HG02884 (cell line): ENCODE measurements around the gene BRAP.
"Not testable (repeated sequence)": the region's sequence is repeated elsewhere in the genome, so short reads cannot be mapped to it uniquely, and the experiment has no call there.

ENCODE experiments used
- ATAC-seq: cut with Tn5 transposase; IDR thresholded peaks from one replicate; pipeline ENCODE4 v1.9.1; 2021; ENCODE audit warnings: mild to moderate bottlenecking, moderate library complexity; ENCODE audit not compliant: unreplicated experiment

Gene BRAP

DNA sequence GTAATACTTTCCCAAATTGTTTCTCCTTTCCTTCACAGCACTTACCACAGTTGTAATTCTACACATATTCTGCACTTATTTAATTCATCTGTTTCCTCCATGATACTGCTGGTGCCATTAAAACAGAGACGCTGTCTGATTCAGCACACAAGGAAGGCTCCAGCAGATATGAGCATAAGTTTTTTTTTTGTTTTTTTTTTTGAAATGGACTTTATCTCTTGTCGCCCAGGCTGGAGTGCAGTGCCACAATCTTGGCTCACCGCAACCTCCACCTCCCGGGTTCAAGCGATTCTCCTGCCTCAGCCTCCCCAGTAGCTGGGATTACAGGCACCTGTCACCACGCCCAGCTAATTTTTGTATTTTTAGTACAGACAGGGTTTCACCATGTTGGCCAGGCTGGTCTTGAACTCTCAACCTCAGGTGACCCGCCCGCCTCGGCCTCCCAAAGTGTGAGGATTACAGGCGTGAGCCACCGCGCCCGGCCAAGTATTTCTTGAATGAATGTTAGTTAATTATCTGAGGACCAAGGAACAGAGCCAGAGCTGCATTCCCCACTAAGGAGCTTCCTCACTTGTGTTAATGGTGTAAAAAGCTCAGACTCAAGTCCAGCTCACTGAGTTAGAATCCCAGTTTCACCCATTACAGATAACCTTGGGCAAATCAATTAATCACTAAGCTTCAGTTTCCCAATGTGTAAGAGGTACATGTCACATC, 1.1 kb downstream of the BRAP start:
- ATAC-seq, result not testable (repeated sequence)

GRCh38 chr12:111677186-111677585, 8.6 kb downstream of the BRAP start:
- no peak for ATAC-seq

DNA sequence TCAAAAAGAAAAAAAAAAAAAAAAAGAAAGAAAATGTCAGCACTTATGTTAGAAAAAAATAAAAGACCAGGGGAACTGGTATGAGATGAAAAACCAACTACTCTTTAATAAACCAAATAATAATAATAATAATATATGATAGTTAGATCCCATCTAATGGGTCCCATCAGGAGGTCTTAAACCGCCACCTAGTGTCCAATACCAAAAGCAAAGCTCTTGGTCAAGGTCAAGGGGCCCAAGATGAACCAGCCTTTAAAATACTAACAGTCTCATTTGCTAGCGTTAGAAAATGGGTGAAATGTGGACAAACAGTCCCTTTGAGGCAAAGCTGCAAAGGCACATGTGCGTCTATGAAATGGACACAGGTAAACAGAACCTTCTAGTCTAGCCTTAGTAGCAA, 12.3 kb downstream of the BRAP start:
- ATAC-seq, result no peak

GRCh38 chr12:111672822-111673381, 12.9 kb downstream of the BRAP start:
- ATAC-seq, result no peak

DNA sequence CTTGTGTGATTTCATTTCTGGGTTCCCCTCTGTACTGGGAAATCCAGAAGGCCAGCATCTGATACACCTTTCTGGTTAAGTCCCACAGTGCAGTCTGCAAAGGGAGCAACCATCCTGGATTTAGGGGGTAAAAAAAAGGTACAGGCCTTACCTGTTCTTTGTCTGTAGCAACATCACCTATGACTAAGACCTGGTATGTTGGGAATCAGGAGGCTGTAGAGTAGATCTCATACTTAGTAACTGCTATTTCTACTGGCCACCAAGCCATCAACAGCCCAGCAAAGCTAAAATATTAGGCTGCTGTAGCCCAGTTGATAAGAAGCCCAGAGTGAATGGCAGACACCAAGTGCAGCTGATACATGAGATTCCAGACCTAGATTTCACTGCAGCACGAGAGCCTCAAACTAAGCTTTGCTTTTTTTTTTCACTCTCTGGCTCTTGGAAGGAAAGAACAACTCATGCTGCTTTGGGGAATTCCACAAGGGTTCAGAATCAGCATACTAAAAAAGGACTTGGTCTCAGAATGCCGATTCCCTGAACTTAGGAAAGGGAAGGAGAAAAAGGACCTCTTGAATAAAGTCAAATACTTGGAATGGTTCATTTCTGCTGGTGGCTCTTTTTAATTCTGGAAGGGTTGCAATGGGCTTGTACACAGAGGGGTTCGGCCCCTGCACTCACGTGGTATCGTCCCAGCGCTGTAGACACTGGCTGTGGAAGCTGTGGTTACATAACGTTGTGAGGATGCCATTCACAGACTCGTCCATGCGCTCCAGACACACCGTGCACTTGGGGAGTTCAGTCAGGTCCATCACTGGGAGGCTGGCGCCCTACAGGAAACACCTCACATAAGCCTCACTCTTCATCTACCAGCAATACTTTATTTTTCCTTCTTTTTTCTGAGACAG, 20.5 kb downstream of the BRAP start:
- ATAC-seq, result no peak

DNA sequence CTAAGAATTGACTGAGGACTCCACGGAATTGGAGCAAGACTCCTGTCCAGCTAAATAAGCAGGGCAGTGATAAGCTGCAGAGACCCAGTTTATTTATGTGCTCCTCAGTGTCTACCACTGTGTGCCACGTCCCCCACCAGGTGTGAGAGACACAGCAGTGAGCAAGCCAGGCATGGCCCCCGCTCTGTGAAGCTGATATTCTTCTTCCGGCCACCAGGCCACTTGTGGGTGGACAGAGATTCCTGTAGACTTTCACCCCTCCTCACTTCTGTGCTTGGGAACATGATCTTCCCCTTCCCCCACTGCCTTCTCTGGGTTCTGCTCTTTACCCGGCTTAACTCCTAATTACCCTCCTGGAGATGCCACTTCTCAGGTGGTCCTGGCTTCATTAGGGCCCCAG, 21.3 kb downstream of the BRAP start:
- ATAC-seq, result no peak

DNA sequence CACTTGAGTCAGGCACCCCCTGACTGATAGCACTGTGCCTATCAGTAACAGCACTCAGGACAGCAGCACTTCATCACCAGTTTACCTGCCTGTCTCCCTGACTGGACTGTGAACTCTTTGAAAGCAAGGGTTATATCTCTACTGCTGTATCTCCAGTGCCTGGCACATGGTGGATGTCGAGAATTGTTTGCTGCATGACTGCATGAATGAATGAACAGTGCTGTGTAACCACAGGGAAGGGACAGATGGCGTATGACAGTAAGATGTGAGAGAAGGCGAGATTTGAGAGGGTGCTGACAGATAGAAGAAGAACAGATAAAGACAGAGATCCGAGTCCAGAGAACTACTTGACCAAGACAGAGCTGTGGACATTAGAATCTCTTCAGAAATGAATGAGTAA, 29.7 kb downstream of the BRAP start:
- ATAC-seq, result no peak

DNA sequence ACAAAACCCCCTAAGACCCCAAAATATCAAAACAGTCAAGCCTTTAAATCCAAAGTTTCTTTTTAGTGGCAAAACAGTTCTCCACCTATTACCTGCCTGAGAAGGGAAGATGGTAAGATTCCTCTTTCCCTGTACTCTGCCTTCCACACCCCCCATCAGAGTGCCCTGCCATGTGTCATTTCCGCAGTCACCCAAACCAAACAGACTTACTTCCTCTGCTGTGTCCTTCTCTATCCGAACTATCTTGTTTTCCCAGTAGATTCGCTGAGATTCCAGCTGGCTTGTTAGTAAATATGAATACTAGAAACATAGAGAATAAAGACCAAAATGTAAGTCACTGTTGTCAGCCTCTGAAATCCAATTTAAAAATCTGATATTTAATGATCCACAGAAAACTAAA, 30.4 kb downstream of the BRAP start:
- ATAC-seq, result no peak

DNA sequence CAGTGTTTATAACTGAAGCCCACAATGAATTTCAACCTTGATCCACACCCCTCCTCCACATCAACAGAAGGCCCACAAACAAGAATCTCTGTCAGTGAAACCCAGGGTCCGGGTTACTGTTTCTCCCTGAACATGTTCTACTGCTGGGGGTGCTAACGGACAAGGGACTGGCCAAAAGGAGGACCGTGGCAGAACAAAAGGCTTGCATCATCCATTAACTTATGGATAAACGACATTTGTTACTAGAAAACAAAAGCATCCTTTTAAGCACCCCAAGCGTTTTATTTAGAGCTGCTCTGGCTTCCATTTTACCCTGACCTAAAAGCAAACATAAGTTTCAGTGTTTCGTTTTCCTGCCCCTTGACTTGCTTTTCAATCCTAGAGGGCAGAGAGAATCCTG, 32.2 kb downstream of the BRAP start:
- no peak for ATAC-seq

- ATAC-seq, result not testable (repeated sequence)
These were observed 33.2 kb downstream of the BRAP start for GRCh38 chr12:111652530-111652929.

DNA sequence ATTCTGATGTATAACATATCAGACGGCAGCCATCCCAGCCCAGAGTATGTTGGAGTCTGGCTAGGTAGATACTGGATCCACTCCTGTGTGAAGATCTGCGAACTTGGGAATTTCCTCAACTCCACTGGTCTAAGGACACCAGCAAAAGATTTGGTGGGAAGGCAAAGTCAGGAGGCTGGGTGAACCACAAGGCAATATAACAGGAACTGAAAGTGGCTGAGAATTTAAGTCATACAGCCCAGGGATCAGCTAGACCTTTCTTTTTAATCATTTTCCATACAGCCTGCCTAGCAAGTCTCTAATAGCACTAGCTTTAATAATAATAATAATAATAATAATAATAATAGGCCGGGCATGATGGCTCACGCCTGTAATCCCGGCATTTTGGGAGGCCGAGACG, 34.8 kb downstream of the BRAP start:
- ATAC-seq, result no peak

- no peak for ATAC-seq
These were observed 40.3 kb downstream of the BRAP start for GRCh38 chr12:111645433-111645832.

- ATAC-seq, result no peak
These were observed 42.3 kb downstream of the BRAP start for GRCh38 chr12:111643427-111643826.

DNA sequence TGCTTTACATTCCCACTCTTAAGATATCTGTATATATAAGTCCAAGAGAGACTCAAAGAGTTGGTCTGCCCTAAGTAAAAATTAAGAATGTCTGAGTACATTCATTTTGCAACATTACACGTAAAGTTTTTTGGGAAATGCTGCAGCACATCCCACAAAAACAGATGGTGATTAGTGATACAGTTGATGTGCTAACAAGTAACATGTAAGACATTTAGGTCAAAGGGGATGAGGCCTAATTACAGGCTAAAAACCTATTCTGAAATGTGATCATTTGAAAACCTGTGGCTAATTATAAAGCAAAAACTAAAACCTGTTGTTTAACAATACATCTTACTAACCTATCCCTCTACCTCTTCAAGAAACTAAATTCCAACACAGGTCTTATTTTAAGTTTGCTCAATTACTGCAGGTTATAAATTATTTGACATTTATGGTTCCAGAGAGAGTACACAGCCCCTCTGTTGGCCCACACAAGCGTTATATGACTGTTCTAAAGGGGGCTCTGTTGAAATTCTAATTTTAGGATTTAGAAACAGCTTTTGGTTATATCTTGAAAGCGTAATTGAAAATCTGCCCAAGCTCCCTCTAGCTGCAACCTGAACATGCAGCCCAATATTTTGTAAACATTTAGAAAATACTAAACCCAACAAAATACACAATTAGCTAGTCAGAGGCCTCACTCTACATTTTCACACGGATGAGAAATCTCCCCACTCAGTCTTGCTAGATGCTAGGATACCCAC, 42.9 kb downstream of the BRAP start:
- ATAC-seq, result no peak

- ATAC-seq, result no peak
These were observed 45.2 kb downstream of the BRAP start for GRCh38 chr12:111640506-111640905.

- ATAC-seq, result no peak
These were observed 47.2 kb downstream of the BRAP start for GRCh38 chr12:111638556-111638955.

DNA sequence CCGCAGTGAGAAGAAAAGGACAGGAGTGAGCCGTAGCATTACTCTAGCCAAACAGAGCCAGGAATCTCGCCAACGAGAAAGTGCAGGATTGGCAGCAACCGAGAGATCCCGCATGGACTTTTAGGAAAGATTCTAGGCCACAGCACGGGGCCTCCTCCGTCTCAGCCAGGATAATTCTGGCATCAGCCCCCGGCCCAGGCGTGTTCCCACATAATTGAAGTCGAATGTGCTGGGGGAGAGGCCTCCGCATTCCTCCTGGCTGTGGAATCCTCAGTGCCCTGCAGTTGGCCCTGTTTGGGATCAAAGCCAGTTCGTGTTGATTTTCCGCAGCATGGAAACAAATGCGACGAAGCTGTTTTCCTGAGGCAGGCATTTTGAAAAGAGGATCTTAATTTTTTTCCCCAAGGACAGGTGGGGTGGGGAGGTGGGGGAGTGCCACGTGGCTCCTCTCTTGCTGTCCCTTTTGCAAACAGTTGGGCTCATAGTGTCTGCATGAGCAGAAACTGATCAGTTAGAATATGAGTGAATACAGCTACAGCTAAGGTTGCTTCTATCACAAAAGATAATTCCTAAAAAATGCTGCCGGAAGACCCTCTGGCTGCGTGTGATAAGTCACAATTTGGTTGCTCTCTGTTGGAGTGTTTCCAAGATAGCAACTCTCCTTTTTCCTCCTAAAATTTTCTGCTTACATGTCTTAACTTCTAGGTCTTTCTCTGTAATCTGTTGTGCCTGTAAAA, 49.4 kb downstream of the BRAP start:
- no peak for ATAC-seq

DNA sequence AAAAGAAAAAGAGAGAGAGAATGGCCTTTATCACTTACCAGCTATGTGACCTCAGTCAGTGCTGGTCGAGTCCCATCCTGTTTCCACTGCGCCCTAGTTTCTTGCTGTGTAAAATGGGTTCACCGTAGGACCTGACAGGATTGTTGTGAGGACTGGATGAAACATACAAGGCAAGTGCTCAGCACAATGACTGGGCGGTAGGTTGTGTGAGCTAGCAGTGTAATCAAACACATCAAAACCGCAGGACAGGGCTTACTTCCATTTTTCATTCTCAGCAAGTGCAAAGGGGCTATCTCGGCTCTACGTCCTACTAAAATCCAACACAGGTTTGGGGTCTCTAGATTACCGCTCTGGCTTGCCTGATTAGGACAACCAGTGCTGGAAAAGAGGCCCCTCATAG, 50.2 kb downstream of the BRAP start:
- ATAC-seq, result no peak

- no peak for ATAC-seq
These were observed 57.1 kb downstream of the BRAP start for GRCh38 chr12:111628505-111629260.

- ATAC-seq, result no peak
These were observed 59.5 kb downstream of the BRAP start for GRCh38 chr12:111626230-111626629.
